HG03175 (cell line): Measurements from ENCODE around the gene WDR70.
"Not testable (repeated sequence)": the region's sequence is repeated elsewhere in the genome, so short reads cannot be mapped to it uniquely, and the experiment has no call there.

Source experiments
- ATAC-seq: cut with Tn5 transposase; IDR thresholded peaks from one replicate; pipeline ENCODE4 v1.9.1; 2021; ENCODE audit warnings: mild to moderate bottlenecking, moderate library complexity; ENCODE audit not compliant: unreplicated experiment

WDR70 gene

DNA sequence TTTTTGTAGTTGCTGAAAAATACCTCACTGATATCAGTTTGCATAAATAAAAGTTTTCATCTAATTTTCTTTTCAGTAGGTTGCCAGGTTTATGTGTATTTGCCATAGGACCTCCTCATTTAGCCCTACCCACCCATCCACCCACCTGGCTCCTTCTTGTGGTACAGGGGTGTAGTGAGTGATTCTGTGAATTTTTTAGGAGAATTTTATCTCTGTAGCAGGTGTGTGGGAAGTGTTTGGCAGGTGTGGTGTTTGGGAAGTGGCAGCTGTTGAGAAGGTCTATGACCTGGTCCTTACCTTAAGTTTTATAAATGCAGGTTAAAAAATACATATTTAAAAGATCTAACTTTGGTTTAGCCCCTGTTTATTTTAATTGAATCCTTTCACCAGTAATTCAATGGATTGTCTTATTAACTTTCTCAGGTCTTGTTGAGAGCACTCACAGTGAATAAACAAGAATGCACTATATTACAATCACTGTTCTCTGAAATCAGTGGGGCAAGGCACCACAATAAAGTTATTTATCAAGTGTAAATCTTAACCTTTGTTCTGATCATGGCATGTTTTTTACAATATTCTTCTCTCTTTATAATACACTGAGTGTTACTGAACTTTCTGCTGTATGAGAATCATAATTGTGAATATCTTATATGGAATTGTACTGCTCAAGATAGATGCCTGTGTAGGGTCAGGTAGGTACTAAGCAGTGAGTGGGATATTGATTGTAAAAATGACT is 189.1 kb downstream of the WDR70 start:
- no peak for ATAC-seq

DNA sequence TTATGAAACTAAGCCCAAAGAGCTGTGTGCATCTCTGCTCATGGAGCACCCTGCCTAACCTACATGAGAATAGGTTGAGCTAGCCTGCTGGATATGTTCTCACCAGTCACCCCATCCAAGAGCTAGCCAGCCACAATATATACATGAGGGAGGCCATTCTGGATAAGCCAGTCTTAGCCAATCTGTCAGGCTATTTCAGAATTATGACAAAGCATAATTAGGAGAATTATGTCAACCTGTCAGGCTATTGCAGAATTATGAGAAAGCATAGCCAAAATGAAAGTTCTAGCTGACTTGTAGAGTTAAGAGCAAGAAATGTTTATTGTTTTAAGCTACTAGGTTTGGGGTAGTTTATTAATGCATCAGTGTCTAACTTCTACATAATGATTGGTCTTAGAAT is 189.8 kb downstream of the WDR70 start:
- no peak for ATAC-seq

DNA sequence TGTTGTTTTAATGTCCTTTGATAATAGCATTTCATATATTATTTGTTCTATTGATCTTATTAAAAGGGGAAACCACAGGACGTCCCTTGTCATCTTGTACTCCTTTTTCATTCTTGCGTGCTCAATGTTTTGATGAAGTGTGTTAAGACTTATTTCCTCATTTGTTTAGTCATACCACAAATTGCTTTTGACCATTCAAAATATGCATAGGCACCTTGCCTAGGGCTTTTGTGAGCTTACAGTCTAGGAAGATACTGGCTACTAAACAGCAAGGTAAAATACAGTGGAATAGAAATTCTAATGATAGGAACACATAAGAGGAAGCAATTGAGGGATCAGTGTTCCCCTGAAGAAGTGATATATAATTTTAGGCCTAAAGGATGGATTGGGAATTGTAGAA is 190.3 kb downstream of the WDR70 start:
- ATAC-seq, result no peak

DNA sequence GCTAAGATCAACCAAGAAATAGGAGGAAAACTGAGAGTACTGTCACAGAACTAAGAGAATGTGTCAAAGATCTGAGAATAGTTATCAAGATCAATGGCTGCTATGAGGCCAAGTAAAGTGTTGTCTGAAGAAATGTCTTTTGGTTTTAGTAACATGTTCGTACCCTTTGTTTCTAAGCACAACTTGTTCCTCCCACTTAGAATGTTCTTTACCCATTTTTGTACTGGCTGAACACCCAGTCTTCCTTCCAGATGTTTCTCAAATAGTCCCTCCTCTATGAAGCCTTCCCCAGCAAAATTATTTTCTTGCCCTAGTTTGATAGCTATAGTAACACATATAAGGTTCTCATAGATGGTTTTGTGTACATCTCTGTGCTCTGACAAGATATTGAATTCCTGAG is 191.5 kb downstream of the WDR70 start:
- no peak for ATAC-seq

DNA sequence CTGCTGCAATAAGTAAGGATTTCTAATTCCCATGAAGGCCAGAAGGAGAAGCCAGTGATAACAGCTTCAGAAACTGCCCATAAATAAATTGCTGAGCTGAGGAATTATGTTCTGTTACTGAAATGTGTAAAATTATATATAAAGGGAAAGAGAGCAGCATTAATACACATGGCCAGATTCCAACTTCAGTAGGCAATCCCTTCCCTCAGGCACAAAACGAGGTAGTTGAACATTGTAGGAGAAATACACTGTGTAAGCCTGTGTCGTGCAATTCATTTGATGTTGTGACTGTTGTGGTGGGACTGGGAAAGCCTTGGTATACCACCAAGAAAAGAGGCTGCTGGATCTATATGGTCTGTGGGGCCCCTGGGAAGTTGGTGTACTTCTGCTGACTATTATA is 192.9 kb downstream of the WDR70 start:
- ATAC-seq, result no peak

DNA sequence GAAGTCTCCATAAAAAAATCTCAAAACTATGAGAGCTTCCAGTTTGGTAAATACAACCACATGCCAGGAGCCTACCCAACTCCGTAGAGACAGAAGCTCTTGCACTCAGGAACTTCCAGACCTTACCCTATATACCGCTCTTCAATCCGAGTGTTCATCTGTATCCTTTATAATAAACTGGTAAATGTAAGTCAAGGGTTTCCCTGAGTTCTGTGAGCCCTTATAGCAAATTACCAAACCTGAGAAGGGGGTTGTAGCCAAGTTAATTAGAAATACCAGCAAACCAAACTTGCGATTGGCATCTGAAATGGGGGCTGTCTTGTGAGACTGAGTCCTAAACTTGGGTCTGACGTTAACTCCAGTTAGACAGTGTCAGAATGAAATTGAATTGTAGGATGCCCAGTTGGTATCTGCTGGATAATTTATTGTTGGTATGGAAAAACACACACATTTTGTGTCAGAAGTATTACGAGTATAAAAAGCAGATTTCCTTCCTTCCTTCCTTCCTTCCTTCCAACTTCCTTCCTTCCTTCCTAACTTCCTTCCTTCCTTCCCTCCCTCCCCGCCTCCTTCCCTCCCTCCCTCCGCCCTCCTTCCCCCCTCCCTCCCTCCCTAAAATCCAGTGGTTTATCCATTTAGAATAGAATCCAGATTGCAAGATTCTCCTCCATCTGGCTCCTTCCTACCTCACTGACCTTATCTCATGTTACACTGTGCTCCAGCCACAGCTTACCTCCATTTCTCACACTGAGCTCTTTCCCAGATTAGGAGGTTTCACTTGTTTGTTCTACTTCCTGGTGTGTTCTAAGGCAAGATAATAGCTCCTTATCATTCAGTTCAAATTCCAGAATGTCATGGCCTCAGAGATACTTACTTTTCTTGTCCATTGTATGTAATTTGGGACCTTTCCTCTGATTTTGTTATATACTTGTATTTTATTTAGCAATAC is 196.7 kb downstream of the WDR70 start:
- ATAC-seq, result no peak

DNA sequence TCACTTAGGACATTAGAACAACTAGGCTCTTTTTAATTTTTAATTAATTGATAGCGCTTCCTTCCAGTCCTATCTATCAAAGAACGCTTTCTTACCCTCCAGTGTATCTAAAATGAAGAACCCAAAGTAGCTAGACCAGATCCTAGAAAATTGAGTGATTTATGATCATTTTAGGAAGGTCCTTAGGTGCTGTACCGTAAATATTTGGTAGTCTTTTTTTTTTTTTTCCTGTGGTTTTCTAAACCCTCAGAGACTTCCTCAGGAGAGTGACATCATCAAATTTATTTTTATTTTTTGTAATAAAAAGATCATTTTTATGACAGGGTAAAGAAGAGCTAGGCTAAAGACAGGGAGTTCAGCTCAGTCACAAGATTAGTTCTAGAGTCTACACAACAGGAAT is 197.4 kb downstream of the WDR70 start:
- no peak for ATAC-seq

DNA sequence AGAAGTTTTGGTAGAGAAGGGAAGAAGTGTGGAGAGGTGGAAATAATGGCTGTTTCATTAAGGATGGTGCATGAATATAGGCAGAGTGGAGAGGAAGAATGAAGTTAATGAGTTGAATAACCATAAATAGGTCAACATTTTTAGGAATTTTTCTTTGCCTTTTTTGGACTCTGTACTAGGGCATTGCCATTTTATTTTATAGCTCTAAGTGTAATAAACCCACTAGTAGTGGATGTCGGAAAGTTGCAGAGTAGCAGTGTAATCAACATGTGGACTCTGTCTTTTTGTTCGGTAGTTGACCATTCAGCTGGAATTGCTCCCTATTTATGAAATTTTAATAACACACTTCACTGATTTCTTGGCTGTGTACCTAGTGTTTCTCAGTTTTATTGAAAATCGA is 199.1 kb downstream of the WDR70 start:
- no peak for ATAC-seq

DNA sequence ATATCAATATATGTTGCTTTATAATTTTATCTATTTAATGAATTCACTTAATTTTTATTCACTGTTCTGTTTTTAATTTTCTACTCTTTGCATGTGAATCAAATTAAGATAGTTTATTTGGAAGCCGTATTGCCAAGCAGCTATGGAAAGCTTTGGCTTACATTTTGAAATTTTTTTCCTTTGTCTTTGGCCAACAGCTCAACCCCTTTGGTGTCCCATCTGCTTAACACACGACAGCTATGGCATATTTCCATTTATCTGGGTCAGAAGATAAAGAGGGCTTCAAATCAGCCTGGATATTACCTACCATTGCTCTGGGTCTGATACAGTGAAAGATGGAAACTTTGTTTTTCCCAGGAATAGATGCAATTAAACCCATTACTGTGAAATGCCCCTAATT is 201.0 kb downstream of the WDR70 start:
- ATAC-seq, result no peak

DNA sequence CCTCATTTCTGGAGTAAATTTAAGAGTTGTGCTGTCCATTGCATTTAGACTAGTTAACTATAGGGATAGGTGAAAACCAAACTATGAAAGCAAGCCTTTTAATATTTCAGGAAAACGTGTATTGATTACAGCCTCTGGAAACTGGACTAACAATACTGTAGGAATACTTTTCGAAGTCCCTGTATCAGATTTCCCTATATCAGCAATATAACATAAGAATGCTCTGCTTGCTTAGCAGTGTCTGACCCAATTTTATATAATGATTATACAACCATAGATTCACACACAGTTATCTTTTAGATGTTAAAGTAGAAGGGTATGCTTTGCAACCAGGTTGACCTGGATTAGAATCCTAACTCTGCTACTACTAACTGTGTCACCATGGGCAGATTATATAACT is 203.1 kb downstream of the WDR70 start:
- ATAC-seq, result no peak

DNA sequence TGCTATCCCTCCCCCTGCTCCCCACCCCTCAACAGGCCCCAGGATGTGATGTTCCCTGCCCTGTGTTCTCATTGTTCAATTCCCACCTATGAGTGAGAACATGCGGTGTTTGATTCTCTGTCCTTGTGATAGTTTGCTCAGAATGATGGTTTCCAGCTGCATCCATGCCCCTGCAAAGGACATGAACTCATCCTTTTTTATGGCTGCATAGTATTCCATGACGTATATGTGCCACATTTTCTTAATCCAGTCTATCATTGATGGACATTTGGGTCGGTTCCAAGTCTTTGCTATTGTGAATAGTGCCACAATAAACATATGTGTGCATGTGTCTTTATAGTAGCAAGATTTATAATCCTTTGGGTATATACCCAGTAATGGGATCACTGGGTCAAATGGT is 214.2 kb downstream of the WDR70 start:
- ATAC-seq, result not testable (repeated sequence)

DNA sequence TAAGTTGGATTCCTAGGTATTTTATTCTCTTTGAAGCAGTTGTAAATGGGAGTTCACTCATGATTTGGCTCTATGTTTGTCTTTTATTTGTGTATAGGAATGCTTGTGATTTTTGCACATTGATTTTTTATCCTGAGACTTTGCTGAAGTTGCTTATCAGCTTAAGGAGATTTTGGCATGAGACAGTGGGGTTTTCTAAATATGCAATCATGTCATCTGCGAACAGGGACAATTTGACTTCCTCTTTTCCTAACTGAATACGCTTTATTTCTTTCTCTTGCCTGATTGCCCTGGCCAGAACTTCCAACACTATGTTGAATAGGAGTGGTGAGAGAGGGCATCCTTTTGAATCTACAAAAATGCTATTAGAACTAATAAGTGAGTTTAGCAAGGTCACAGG is 215.7 kb downstream of the WDR70 start:
- not testable (repeated sequence) for ATAC-seq

DNA sequence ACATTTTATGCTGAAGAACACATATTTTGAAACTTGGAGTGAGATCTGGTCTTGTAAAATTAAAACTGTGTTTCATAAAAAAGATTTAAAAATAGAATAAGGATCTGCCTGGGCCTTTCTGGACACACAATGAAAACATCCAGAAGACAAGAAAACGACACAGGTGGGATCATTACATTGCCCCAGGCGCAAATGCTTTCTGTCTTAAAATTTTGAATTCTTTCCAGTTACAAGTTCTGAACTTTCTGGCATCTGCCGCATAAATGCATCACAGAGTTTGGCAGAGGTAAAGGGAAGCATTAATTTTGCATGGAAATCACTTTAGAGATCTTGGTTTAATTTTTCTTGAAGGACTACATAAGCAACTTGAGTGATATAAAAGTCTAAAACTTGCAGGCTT is 219.6 kb downstream of the WDR70 start:
- ATAC-seq, result no peak

DNA sequence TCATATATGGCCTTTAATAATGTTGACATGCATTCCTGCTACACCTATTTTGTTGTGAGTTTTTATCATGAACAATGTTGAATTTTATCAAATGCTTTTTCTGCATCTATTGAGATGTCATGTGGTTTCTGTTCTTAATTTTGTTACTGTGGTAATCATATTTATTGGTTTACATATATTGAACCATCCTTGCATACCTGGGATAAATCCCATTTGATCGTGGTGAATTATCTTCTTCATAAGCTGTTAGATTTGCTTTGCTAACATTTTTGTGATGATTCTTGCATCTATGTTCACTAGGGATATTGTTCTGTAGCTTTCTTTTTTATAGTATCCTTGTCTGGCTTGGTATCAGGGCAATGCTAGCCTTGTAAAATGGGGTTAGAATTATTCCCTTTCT is 222.0 kb downstream of the WDR70 start:
- no peak for ATAC-seq

DNA sequence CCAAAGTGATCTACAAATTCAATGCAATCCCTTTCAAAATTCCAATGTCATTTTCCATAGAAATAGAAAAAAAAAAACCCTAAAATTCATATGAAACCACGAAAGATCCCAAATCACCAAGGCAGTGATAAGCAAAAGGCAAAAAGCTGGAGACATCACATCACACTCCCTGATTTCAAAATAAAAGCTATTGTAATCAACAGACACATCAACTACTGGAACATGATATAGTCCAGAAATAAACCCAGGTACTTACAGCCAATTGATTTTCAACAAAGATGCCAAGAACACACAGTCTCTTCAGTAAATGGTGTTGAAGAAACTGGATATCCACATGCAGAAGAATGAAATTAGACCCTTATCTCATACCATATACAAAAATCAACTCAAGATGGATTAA is 224.0 kb downstream of the WDR70 start:
- no peak for ATAC-seq

DNA sequence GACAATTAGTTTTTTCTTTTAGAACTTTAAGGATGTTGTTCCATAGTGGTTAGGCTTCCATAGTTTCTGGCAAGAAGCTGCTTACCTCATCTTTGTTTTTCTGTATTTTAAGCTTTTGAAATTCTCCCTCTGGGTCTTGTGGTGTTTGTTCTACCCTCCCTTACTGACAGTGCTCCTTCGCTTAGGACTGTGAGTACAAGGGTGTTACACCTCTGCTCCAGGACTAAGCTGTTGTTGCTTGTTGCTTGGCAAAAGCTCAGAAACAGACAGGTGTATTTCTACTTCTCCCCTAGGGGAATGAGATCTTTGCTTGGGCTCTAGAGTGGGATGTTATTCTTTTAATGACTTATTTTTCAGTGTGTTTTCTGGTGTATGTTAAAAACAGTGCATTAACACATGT is 225.2 kb downstream of the WDR70 start:
- no peak for ATAC-seq

DNA sequence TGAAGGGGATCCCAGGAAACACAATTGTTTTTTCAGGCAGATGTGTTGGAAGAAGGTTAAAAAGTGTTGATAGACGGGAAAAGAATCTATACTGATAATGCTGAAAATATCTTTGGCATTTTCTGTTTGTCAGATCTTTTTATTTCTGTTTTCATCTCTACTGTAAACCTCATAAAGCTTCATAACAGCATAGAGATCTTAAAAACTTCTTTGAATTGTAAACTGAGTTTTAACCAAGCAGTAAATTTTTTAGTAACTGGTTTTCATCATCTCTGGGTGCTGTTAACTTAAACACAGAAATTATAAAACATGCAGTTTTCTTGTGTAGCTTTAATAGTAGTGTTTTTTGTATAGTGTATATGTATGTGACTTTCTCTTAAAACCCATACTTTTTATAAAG is 227.0 kb downstream of the WDR70 start:
- ATAC-seq, result no peak

DNA sequence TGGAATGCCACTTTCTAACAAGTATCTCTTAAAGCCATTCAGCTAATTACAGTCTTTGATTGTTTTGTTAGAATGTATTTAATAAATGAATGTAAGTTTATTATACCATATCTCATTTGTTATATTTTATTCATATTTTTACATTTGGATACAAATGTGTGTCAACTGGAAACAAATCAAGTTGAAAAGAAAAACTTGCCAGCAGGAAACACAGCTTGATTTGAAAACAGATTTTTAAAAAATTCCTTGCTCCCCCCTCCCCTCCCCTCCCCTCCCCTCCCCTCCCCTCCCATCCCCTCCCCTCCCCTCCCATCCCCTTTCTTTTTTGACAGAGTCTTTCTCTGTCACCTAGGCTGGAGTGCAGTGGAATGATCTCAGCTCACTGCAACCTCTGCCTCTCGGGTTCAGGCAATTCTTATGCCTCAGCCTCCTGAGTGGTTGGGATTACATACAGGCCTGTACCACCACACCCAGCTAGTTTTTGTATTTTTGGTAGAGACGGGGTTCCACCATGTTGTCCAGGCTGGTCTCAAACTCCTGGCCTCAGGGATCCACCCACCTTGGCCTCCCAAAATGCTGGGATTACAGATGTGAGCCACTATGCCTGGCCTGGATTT is 227.6 kb downstream of the WDR70 start:
- ATAC-seq, result no peak

DNA sequence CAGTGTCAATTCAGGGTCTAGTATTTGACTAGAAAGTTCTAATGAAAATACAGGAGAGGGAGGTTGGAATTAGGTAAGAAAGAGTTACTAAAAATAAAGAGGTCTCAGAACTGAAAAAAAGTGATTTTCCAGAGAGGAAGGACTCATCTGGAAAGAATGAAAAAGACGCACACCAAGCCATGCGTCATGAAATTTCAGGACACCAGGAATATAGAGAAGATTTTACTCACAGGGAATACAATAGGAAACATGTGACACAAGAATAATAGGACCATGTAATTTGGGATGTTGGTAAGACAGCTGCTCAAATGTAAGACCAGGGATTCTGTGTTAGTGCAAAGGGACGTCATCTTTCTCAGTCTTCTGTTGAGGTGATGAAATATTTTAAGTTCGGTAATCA is 236.1 kb downstream of the WDR70 start:
- no peak for ATAC-seq

DNA sequence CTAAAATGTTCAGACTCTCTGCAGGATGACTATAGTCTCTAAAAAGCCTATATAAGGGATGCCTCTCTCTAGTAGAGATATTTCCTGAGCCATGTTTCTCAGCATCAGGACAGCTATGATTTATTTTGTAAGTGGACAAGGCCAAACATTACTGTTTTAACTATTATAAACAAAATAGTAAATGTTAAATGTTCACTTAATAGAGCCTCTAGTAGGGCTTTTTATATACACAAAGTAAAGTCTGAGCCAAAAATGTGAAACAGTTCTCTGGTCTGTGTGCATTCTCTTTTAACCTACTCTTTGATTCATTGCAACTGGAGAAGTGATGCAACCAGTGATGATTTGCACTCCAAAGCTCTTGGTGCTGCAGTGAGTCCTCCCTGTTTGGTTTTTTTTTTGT is 240.2 kb downstream of the WDR70 start:
- ATAC-seq, result no peak

DNA sequence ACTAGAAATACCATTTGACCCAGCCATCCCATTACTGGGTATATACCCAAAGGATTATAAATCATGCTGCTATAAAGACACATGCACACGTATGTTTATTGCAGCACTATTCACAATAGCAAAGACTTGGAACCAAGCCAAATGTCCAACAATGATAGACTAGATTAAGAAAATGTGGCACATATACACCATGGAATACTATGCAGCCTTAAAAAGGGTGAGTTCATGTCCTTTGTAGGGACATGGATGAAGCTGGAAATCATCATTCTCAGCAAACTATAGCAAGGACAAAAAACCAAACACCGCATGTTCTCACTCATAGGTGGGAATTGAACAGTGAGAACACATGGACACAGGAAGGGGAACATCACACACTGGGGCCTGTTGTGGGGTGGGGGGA is 243.2 kb downstream of the WDR70 start:
- ATAC-seq, result not testable (repeated sequence)

DNA sequence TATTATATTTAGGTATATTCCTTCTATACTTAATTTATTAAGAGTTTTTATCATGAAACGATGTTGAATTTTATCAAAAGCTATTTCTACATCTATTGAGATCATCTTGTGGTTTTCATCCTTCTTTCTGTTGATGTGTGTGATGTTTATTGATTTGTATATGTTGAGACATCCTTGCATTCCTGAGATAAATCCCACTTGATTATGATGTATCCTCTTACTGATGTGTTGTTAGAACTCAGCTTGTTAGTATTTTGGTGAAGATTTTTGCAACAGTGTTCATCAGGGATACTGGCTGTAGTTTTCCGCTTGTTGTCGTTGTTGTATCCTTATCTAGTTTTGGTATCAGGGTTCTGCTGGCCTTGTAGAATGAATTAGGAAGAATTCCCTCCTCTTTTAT is 247.1 kb downstream of the WDR70 start:
- ATAC-seq, result no peak
